ENCODE measurements around the gene TRIM74.
"Not testable (repeated sequence)": the region's sequence is repeated elsewhere in the genome, so short reads cannot be mapped to it uniquely, and the experiment has no call there.

Gene TRIM74

GRCh38 chr7:72924733-72925545 lies 44.3 kb downstream of the TRIM74 start, which contains the start of gene POM121:
Gene POM121 (plus strand): TSS chr7:72925095. CDS start chr7:72925122, 27 bp downstream.
- peak; percentile 63 to 92 (median 84) for DNase-seq
- intact Hi-C loops (cut with DNase I) = loop anchor here (10.0 kb wide), 1 partner anchor 100 kb away; the partner anchor contains the start of gene TYW1B

- no peak for DNase-seq
- intact Hi-C loops (cut with DNase I) = loop anchor here (10.0 kb wide), 1 partner anchor 100 kb away; the partner anchor contains the start of gene TYW1B
Observed at GRCh38 chr7:72924386-72924732, 44.9 kb downstream of the TRIM74 start.

GRCh38 chr7:72919256-72919775 lies 50.0 kb downstream of the TRIM74 start:
- intact Hi-C loops (cut with DNase I) = no loop called here
- DNase-seq = no peak

- DNase-seq = peak in 35 of 42 donors; percentile 8 to 77 (median 38)
- intact Hi-C loops (cut with DNase I) = not testable (repeated sequence)
Observed at GRCh38 chr7:72914756-72915525, 54.3 kb downstream of the TRIM74 start.

- intact Hi-C loops (cut with DNase I); DNase-seq: not testable (repeated sequence)
Observed at GRCh38 chr7:72913750-72914149, 55.5 kb downstream of the TRIM74 start.

- intact Hi-C loops (cut with DNase I); DNase-seq: not testable (repeated sequence)
Observed at GRCh38 chr7:72911395-72911794, 57.9 kb downstream of the TRIM74 start.

Data from head of caudate nucleus (tissue), 42 donors.